SK-N-SH (cell line): ENCODE measurements around the gene NIT1. TPM values are rescaled to one million over a fixed set of nuclear protein-coding genes. Genes with fewer than 3 reads are reported as not detected.

Experiments
- CTCF ChIA-PET: fragments of 300-600, 350-600 bp; formaldehyde crosslinking; extraction: SDS; loops from one replicate; lab custom pipeline; 2021; lab: Yijun Ruan, JAX
- POLR2A ChIA-PET: fragments of 350-600 bp; sonication (Branson Sonifier 250); formaldehyde crosslinking; extraction: SDS; loops from one replicate; lab custom pipeline; 2020; ENCODE audit warnings: antibody characterized with exemption, inconsistent platforms; lab: Yijun Ruan, JAX
- DNase-seq: peaks from one replicate; pipeline ENCODE4 v3.0.0; 2012
- H2AFZ ChIP-seq: fragments of 200-600 bp; sonication (generic); 2 replicates; pipeline ENCODE4 v1.8.1; 2016; ENCODE audit warnings: antibody characterized with exemption, mild to moderate bottlenecking, low read depth
- H3F3A ChIP-seq: fragments of 200-600 bp; sonication (generic); replicated peaks from 2 replicates; pipeline ENCODE3; 2016; ENCODE audit warnings: antibody characterized with exemption, mild to moderate bottlenecking; ENCODE audit not compliant: insufficient read depth
- H3K27ac ChIP-seq, 2 experiments: fragments of 200-500 bp in 1 of 2; fragments of 200-600 bp in 1 of 2; sonication (Bioruptor generic) in 1 of 2; sonication (generic), shearing (Covaris generic) in 1 of 2; 2 replicates each; pipeline versions ENCODE4 v1.5.1 to v1.6.1; 2014 to 2016; ENCODE audit warnings: low read depth in 2 of 2, inconsistent platforms in 1 of 2, low read length in 1 of 2, mild to moderate bottlenecking in 1 of 2, mixed read lengths in 1 of 2
- H3K27me3 ChIP-seq: fragments of 200-600 bp; sonication (generic), shearing (Covaris generic); 2 replicates; pipeline ENCODE4 v1.6.1; 2016; ENCODE audit warnings: mixed run types; ENCODE audit not compliant: insufficient read depth
- H3K36me3 ChIP-seq, 2 experiments: fragments of 200-500 bp in 1 of 2; fragments of 200-600 bp in 1 of 2; sonication (Bioruptor generic) in 1 of 2; sonication (generic) in 1 of 2; replicated peaks in 1 of 2; 2 replicates each; pipeline versions ENCODE3 to v1.5.1; 2014 to 2016; ENCODE audit warnings: low read length in 1 of 2, mild to moderate bottlenecking in 1 of 2; ENCODE audit not compliant: insufficient read depth in 2 of 2, control insufficient read depth in 1 of 2
- H3K4me1 ChIP-seq, 2 experiments: fragments of 200-500 bp in 1 of 2; fragments of 200-600 bp in 1 of 2; sonication (Bioruptor generic) in 1 of 2; sonication (generic), shearing (Covaris generic) in 1 of 2; 2 replicates each; pipeline versions ENCODE4 v1.5.1 to v1.6.1; 2014 to 2016; ENCODE audit warnings: low read depth in 1 of 2, low read length in 1 of 2, mixed run types in 1 of 2; ENCODE audit not compliant: insufficient read depth in 2 of 2, control insufficient read depth in 1 of 2
- H3K4me2 ChIP-seq: fragments of 200-600 bp; sonication (generic), shearing (Covaris generic); 2 replicates; pipeline ENCODE4 v1.6.1; 2017; ENCODE audit warnings: mixed run types
- H3K4me3 ChIP-seq, 2 experiments: fragments of 200-500 bp in 1 of 2; fragments of 200-600 bp in 1 of 2; sonication (Bioruptor generic) in 1 of 2; sonication (generic), shearing (Covaris generic) in 1 of 2; 2 replicates each; pipeline versions ENCODE4 v1.5.1 to v1.8.1; 2014 to 2016; ENCODE audit warnings: low read depth in 2 of 2, inconsistent platforms in 1 of 2, low read length in 1 of 2, mild to moderate bottlenecking in 1 of 2, mixed read lengths in 1 of 2, moderate library complexity in 1 of 2
- H3K79me2 ChIP-seq: fragments of 200-600 bp; sonication (generic); 2 replicates; pipeline ENCODE4 v1.8.1; 2017; ENCODE audit warnings: mild to moderate bottlenecking; ENCODE audit not compliant: insufficient read depth
- H3K9ac ChIP-seq: fragments of 200-600 bp; sonication (generic); 2 replicates; pipeline ENCODE4 v1.6.1; 2017; ENCODE audit warnings: mixed run types
- H3K9me2 ChIP-seq: fragments of 200-600 bp; sonication (generic); 2 replicates; pipeline ENCODE4 v1.6.1; 2017; ENCODE audit warnings: mixed run types
- H3K9me3 ChIP-seq: fragments of 200-600 bp; sonication (generic); 2 replicates; pipeline ENCODE4 v1.6.1; 2017; ENCODE audit warnings: mixed run types, mild to moderate bottlenecking, moderate library complexity
- H4K20me1 ChIP-seq: fragments of 200-600 bp; sonication (generic); 2 replicates; pipeline ENCODE4 v1.6.1; 2017; ENCODE audit warnings: mild to moderate bottlenecking, mixed run types; ENCODE audit not compliant: insufficient read depth
- GATA2 ChIP-seq: sonication (generic); formaldehyde crosslinking; IDR thresholded peaks from 2 replicates; pipeline ENCODE4 v1.5.0; 2020; ENCODE audit warnings: mild to moderate bottlenecking, missing genetic modification reagents
- JUND ChIP-seq: IDR thresholded peaks from 2 replicates; pipeline ENCODE4 v1.4.0; 2012
- MEF2A ChIP-seq: IDR thresholded peaks from 2 replicates; pipeline ENCODE4 v1.4.0; 2012; ENCODE audit warnings: low read depth, borderline replicate concordance
- NRF1 ChIP-seq: IDR thresholded peaks from 2 replicates; pipeline ENCODE4 v1.6.1; 2012; ENCODE audit warnings: low read depth, mild to moderate bottlenecking, low read length
- RAD21 ChIP-seq: IDR thresholded peaks from 2 replicates; pipeline ENCODE4 v1.6.1; 2012; ENCODE audit warnings: mild to moderate bottlenecking, low read length
- RCOR1 ChIP-seq: fragments of 150-350 bp; IDR thresholded peaks from 2 replicates; pipeline ENCODE4 v1.6.1; 2017; ENCODE audit warnings: antibody characterized with exemption, low read length
- RFX5 ChIP-seq: IDR thresholded peaks from 2 replicates; pipeline ENCODE4 v1.6.1; 2012; ENCODE audit warnings: mild to moderate bottlenecking, improper control_type of control experiment, low read length
- RXRA ChIP-seq: IDR thresholded peaks from 2 replicates; pipeline ENCODE4 v1.4.0; 2012; ENCODE audit warnings: low read depth, mild to moderate bottlenecking, borderline replicate concordance
- SIN3A ChIP-seq: IDR thresholded peaks from 2 replicates; pipeline ENCODE4 v1.6.1; 2012; ENCODE audit warnings: low read depth, mild to moderate bottlenecking, low read length, moderate library complexity, borderline replicate concordance
- SMC3 ChIP-seq: IDR thresholded peaks from 2 replicates; pipeline ENCODE4 v1.6.1; 2012; ENCODE audit warnings: low read depth, low read length, improper control_type of control experiment
- YY1 ChIP-seq: IDR thresholded peaks from 2 replicates; pipeline ENCODE4 v1.4.0; 2012; ENCODE audit warnings: low read depth, mild to moderate bottlenecking
- WGBS: methylation state at CpG from one replicate; pipeline ENCODE4 v1.1.6; 2017; ENCODE audit warnings: low lambda C conversion rate; 5-methylcytosine and 5-hydroxymethylcytosine counted together
- polyA plus RNA-seq, 3 experiments: library from polyadenylated mRNA; depleted of rRNA; stranded (reverse); fragments of >200 nt; gene quantifications; 2 replicates each; pipeline ENCODE4 v1.2.3, GENCODE V29; 2012
- TF ChIP-seq, protein P1 (sequence below): IDR thresholded peaks from 2 replicates; pipeline ENCODE4; 2012
- TF ChIP-seq, protein P2 (sequence below): fragments of 150-350 bp; IDR thresholded peaks from 2 replicates; pipeline ENCODE4 v1.6.1; 2016; ENCODE audit warnings: mild to moderate bottlenecking, low read depth, low read length
- TF ChIP-seq, protein P3 (sequence below): fragments of 200-600 bp; sonication (generic); IDR thresholded peaks from 2 replicates; pipeline ENCODE4 v1.6.1; 2017; ENCODE audit warnings: antibody characterized with exemption, mild to moderate bottlenecking, moderate library complexity
- TF ChIP-seq, protein P4 (sequence below): IDR thresholded peaks from 2 replicates; pipeline ENCODE4 v1.4.0; 2012; ENCODE audit warnings: low read depth, borderline replicate concordance
- TF ChIP-seq, protein P5 (sequence below): IDR thresholded peaks from 2 replicates; pipeline ENCODE4 v1.4.0; 2012; ENCODE audit warnings: low read depth, borderline replicate concordance
- TF ChIP-seq, protein P6 (sequence below): fragments of 150-350 bp; IDR thresholded peaks from 2 replicates; pipeline ENCODE4 v1.6.1; 2017; ENCODE audit warnings: antibody characterized with exemption, low read length, low read depth, borderline replicate concordance
- TF ChIP-seq, protein P7 (sequence below): IDR thresholded peaks from 2 replicates; pipeline ENCODE4 v1.6.1; 2012; ENCODE audit warnings: mild to moderate bottlenecking, low read depth, low read length, moderate library complexity

Gene NIT1
- polyA plus RNA-seq, 1 of the 3 experiments (the other 2 are of a cell fraction), result 38.7 TPM

DNA sequence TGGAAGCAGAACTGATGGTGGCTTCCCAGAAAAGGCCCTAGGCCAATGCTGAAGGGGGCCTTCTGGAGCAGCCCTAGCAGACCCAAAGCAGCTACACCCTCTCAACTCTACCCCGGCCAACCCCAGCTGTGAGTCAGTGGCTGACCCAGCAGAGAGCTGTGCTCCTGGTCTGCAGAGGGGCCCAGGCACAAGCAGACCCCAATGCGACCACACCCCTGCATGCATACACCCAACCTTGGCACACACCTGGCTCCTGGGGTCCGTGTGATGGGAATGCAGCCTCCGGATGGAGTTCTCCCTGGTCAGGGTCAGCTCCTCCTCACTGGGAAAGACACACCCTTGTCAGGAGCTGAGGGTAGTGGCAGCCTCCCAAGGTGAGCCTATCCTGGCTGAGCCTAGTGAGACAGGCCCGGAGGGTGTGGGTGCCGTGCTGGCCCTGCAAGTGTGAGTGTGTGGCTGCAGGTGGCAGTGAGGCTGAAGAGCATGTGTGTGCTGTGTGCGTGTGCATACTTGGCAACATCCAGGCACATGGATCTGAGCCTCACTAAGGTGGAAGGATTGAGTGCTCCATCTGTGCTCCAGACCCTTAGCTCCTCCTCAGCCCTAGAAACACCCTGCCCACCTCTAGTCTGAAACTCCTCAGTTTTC, 44.3 kb upstream of the NIT1 start (continued):
- TF ChIP-seq, protein P1, sequence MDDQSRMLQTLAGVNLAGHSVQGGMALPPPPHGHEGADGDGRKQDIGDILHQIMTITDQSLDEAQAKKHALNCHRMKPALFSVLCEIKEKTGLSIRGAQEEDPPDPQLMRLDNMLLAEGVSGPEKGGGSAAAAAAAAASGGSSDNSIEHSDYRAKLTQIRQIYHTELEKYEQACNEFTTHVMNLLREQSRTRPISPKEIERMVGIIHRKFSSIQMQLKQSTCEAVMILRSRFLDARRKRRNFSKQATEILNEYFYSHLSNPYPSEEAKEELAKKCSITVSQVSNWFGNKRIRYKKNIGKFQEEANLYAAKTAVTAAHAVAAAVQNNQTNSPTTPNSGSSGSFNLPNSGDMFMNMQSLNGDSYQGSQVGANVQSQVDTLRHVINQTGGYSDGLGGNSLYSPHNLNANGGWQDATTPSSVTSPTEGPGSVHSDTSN, result no peak
- TF ChIP-seq NRF1 (no peak), RCOR1 (no peak)
- TF ChIP-seq, all 33 proteins: peak for 0

DNA sequence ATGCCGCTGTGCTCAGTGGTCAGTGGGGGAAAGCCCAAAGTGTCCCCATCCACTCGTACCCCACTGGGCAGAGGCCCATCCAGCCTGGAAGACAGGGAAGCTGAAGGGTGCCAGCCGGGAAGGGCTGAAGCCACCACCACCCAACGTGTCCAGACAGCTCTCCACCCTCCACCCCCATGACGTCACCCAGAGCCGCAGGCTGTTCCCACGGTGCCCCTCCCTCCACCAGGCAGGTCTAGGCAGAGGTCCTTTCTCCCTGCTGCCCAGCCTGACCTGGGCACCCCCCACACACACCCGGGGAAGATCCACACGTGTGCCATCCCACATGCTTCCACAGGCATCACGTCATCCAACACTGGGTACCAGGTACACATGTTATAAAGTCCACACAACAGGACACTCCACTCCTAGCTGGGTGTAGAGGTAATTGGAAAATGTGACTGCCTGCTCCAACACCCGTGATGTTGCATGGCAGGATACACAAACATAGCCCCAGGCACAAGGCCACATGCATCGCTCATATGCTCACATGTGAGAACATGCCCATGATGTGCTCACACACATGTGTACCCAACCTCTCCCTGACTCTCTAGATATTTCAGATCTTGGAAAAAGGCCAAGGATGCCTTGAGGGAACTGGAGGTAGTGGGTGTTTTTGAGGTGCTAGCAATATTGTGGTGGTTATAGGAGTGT, 43.1 kb upstream of the NIT1 start:
- H3K4me2 ChIP-seq, result no peak overlapping the region
- H3K79me2 ChIP-seq, result no peaks in the 10 kb centered on the region
- no peak overlapping the region for H3K27ac ChIP-seq
- no peak overlapping the region for H3K9ac ChIP-seq
- no peaks in the 10 kb centered on the region for H3K9me3 ChIP-seq
- H3K4me1 ChIP-seq, result no peaks in the 10 kb centered on the region
- no peak for DNase-seq
- no peaks in the 10 kb centered on the region for H3F3A ChIP-seq
- CTCF ChIA-PET, result interaction anchor here (0.6 to 22.7 kb wide), 4 partner anchors 10 to 325 kb away, joined by 3 to 198 read pairs (median 3); partner anchors contain the start of gene KLHDC9
- no peaks in the 10 kb centered on the region for H3K27me3 ChIP-seq
- no peaks in the 10 kb centered on the region for H4K20me1 ChIP-seq
- no peak overlapping the region for H2AFZ ChIP-seq
- POLR2A ChIA-PET, result no interaction called here
- H3K36me3 ChIP-seq, result no peaks in the 10 kb centered on the region
- H3K9me2 ChIP-seq, result no peaks in the 10 kb centered on the region
- no peak overlapping the region for H3K4me3 ChIP-seq
- 86% methylated on average over 2 of the region's 12 CpGs for WGBS
- no peak for TF ChIP-seq MEF2A
- TF ChIP-seq, protein P2, sequence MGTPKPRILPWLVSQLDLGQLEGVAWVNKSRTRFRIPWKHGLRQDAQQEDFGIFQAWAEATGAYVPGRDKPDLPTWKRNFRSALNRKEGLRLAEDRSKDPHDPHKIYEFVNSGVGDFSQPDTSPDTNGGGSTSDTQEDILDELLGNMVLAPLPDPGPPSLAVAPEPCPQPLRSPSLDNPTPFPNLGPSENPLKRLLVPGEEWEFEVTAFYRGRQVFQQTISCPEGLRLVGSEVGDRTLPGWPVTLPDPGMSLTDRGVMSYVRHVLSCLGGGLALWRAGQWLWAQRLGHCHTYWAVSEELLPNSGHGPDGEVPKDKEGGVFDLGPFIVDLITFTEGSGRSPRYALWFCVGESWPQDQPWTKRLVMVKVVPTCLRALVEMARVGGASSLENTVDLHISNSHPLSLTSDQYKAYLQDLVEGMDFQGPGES, result no peak
- TF ChIP-seq SMC3, result no peak
- TF ChIP-seq, protein P3, sequence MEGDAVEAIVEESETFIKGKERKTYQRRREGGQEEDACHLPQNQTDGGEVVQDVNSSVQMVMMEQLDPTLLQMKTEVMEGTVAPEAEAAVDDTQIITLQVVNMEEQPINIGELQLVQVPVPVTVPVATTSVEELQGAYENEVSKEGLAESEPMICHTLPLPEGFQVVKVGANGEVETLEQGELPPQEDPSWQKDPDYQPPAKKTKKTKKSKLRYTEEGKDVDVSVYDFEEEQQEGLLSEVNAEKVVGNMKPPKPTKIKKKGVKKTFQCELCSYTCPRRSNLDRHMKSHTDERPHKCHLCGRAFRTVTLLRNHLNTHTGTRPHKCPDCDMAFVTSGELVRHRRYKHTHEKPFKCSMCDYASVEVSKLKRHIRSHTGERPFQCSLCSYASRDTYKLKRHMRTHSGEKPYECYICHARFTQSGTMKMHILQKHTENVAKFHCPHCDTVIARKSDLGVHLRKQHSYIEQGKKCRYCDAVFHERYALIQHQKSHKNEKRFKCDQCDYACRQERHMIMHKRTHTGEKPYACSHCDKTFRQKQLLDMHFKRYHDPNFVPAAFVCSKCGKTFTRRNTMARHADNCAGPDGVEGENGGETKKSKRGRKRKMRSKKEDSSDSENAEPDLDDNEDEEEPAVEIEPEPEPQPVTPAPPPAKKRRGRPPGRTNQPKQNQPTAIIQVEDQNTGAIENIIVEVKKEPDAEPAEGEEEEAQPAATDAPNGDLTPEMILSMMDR, result no peak
- no peak for TF ChIP-seq RAD21
- TF ChIP-seq, protein P4, sequence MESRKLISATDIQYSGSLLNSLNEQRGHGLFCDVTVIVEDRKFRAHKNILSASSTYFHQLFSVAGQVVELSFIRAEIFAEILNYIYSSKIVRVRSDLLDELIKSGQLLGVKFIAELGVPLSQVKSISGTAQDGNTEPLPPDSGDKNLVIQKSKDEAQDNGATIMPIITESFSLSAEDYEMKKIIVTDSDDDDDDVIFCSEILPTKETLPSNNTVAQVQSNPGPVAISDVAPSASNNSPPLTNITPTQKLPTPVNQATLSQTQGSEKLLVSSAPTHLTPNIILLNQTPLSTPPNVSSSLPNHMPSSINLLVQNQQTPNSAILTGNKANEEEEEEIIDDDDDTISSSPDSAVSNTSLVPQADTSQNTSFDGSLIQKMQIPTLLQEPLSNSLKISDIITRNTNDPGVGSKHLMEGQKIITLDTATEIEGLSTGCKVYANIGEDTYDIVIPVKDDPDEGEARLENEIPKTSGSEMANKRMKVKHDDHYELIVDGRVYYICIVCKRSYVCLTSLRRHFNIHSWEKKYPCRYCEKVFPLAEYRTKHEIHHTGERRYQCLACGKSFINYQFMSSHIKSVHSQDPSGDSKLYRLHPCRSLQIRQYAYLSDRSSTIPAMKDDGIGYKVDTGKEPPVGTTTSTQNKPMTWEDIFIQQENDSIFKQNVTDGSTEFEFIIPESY, result no peak
- TF ChIP-seq RXRA, result no peak
- TF ChIP-seq, protein P5, sequence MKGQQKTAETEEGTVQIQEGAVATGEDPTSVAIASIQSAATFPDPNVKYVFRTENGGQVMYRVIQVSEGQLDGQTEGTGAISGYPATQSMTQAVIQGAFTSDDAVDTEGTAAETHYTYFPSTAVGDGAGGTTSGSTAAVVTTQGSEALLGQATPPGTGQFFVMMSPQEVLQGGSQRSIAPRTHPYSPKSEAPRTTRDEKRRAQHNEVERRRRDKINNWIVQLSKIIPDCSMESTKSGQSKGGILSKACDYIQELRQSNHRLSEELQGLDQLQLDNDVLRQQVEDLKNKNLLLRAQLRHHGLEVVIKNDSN, result no peak
- TF ChIP-seq SIN3A, result no peak
- no peak for TF ChIP-seq RFX5
- TF ChIP-seq, protein P6, sequence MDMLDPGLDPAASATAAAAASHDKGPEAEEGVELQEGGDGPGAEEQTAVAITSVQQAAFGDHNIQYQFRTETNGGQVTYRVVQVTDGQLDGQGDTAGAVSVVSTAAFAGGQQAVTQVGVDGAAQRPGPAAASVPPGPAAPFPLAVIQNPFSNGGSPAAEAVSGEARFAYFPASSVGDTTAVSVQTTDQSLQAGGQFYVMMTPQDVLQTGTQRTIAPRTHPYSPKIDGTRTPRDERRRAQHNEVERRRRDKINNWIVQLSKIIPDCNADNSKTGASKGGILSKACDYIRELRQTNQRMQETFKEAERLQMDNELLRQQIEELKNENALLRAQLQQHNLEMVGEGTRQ, result no peak
- no peak for TF ChIP-seq YY1
- TF ChIP-seq, protein P7, sequence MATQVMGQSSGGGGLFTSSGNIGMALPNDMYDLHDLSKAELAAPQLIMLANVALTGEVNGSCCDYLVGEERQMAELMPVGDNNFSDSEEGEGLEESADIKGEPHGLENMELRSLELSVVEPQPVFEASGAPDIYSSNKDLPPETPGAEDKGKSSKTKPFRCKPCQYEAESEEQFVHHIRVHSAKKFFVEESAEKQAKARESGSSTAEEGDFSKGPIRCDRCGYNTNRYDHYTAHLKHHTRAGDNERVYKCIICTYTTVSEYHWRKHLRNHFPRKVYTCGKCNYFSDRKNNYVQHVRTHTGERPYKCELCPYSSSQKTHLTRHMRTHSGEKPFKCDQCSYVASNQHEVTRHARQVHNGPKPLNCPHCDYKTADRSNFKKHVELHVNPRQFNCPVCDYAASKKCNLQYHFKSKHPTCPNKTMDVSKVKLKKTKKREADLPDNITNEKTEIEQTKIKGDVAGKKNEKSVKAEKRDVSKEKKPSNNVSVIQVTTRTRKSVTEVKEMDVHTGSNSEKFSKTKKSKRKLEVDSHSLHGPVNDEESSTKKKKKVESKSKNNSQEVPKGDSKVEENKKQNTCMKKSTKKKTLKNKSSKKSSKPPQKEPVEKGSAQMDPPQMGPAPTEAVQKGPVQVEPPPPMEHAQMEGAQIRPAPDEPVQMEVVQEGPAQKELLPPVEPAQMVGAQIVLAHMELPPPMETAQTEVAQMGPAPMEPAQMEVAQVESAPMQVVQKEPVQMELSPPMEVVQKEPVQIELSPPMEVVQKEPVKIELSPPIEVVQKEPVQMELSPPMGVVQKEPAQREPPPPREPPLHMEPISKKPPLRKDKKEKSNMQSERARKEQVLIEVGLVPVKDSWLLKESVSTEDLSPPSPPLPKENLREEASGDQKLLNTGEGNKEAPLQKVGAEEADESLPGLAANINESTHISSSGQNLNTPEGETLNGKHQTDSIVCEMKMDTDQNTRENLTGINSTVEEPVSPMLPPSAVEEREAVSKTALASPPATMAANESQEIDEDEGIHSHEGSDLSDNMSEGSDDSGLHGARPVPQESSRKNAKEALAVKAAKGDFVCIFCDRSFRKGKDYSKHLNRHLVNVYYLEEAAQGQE, result no peak
- no peak for TF ChIP-seq JUND
- no peak for TF ChIP-seq GATA2 (CRISPR knock-in tag)
